ENCODE data around the gene GRK6.
"Not testable (repeated sequence)": the region's sequence is repeated elsewhere in the genome, so short reads cannot be mapped to it uniquely, and the experiment has no call there.

Gene GRK6

DNA sequence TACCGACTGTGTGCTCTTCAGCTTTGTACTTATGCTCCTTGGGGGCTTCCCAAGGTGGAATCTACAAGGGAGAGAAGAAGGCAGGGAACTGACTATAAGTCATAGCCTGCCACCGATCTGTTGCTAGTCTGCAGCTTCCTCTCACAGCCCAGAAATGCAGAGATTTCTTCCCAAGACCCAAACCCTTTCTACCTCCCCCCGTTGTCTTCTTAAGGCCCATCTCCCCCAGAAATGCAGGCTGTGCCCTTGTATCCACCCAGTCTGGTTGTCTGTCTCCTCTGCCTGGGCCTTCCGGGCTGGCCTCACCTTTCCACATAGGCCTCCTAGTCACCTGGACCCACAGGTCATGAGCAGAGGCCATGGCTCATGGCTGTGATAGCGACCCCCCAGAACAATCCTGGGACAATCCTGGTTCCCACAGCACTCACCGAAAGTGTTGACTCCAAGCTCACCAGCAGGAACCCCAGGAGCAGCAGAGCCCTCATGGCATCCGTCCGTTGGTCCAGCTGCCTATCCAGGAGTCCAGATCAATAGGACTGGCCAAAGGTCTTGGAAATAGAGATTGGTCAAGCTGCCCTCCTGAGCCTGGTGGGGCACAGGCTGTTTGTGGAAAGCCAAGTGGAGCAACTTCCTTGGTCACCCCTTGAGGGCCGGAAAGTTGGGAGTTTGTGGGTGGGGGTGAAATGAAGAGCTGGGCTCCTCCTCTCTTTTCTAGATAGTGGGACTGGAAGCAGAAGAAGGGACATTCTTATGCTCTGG lies 17.3 kb upstream of the GRK6 start, which contains the start of gene F12:
F12 (minus strand) TSS at position 522 of the 759 bp plus-strand sequence; CDS start at position 485, 37 bp downstream.
- no peak for DNase-seq
- no peaks in the 10 kb centered on the region for H3K36me3 ChIP-seq
- peaks cover 0 to 8% (median 5%) of the 10 kb centered on the region in 4 donors for H3K4me1 ChIP-seq
- no peak within 1 kb of the TSS for H3K4me3 ChIP-seq
- peaks cover 0 to 14% of the 10 kb centered on the region in 2 donors for H3K27me3 ChIP-seq
- H3K9me3 ChIP-seq, result no peaks in the 10 kb centered on the region
- TF ChIP-seq, protein P1, sequence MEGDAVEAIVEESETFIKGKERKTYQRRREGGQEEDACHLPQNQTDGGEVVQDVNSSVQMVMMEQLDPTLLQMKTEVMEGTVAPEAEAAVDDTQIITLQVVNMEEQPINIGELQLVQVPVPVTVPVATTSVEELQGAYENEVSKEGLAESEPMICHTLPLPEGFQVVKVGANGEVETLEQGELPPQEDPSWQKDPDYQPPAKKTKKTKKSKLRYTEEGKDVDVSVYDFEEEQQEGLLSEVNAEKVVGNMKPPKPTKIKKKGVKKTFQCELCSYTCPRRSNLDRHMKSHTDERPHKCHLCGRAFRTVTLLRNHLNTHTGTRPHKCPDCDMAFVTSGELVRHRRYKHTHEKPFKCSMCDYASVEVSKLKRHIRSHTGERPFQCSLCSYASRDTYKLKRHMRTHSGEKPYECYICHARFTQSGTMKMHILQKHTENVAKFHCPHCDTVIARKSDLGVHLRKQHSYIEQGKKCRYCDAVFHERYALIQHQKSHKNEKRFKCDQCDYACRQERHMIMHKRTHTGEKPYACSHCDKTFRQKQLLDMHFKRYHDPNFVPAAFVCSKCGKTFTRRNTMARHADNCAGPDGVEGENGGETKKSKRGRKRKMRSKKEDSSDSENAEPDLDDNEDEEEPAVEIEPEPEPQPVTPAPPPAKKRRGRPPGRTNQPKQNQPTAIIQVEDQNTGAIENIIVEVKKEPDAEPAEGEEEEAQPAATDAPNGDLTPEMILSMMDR (IDR thresholded peaks at IDR 0.05), result no peak
- intact Hi-C loops (cut with DNase I; ENCODE audit: low total_unique reads), result no loop called here
- H3K27ac ChIP-seq, result no peak within 1 kb of the TSS

DNA sequence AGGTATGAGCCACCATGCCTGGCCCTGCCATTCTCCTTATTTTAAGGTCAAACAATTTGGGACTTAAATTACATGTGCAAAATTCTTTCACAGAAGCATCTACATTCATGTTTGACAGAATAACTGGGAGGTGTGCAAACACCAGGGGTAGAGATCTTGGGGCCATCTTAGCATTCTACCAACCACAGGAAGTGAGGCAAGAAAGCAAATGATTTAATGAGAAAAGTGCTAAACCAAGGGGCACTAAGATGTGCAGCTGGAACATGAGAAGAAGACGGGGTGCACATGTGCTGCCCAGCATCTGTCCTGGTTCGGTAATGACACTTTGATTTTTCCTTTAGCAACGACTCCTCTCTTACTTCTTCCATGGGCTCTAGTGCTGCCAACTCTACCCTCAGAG lies 15.9 kb upstream of the GRK6 start:
- no peak for DNase-seq
- Histone ChIP-seq H3K36me3 (no peaks in the 10 kb centered on the region), H3K9me3 (no peaks in the 10 kb centered on the region), H3K27me3 (peaks cover 0 to 6% of the 10 kb centered on the region in 2 donors), H3K4me1 (no peaks in the 10 kb centered on the region), H3K27ac (no peak overlapping the region), H3K4me3 (no peak overlapping the region)
- intact Hi-C loops (cut with DNase I; ENCODE audit: low total_unique reads), result no loop called here
- TF ChIP-seq, protein P1 (IDR thresholded peaks at IDR 0.05), result no peak

DNA sequence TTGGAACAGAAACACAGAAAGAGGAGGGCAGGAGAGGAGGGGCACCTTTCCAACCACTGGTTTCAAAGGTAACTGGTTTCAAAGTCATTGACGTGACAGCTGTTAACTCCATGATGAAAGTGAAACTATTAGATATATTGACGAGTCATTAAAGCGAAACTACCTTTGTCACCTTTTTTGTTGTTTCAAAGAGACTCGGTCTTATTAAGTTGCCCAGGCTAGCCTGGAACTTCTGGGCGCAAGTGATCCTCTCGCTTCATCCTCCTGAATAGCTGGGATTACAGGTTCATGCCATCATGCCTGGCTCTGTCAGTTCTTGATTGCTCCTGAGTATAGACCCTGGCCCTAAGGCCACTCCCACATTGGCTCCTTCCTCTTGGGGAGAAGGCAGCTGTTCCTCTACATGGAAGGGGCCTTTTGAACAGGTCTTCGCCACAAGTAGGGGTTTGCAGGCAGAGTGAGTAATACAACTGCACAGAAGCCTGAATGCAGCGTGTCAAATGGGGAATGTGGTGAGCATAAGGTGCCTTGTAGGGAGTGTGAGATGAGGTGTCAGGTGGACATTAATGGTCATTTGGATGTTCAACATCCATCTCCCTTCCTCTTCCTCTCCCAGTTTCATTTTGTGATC lies 13.8 kb upstream of the GRK6 start:
- H3K9me3 ChIP-seq, result no peaks in the 10 kb centered on the region
- TF ChIP-seq, protein P1 (IDR thresholded peaks at IDR 0.05), result no peak
- H3K27ac ChIP-seq, result no peak overlapping the region
- H3K4me3 ChIP-seq, result no peak overlapping the region
- no peaks in the 10 kb centered on the region for H3K36me3 ChIP-seq
- intact Hi-C loops (cut with DNase I; ENCODE audit: low total_unique reads), result no loop called here
- H3K27me3 ChIP-seq, result peaks cover 0 to 3% of the 10 kb centered on the region in 2 donors
- no peaks in the 10 kb centered on the region for H3K4me1 ChIP-seq
- no peak for DNase-seq

DNA sequence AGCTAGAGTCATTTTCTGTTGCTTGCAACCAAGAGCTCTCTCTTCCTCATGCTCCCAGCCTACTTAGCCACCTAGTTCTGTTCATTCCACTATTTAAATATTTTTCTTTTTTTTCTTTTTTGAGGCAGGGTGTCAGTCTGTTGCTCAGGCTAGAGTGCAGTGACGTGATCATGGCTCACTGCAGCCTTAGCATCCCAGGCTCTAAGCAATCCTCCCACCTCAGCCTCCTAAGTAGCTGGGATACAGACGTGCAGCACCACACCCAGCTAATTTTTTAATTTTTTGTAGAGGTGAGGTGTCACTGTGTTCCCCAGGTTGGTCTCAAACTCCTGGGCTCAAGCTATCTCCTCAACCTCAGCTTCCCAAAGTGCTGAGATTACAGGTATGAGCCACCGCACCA lies 12.0 kb upstream of the GRK6 start:
- no peak overlapping the region for H3K27ac ChIP-seq
- TF ChIP-seq, protein P1 (IDR thresholded peaks at IDR 0.05), result no peak
- intact Hi-C loops (cut with DNase I; ENCODE audit: low total_unique reads), result no loop called here
- no peak overlapping the region for H3K4me3 ChIP-seq
- DNase-seq, result no peak
- H3K27me3 ChIP-seq, result no peaks in the 10 kb centered on the region
- H3K9me3 ChIP-seq, result no peaks in the 10 kb centered on the region
- no peaks in the 10 kb centered on the region for H3K36me3 ChIP-seq
- no peaks in the 10 kb centered on the region for H3K4me1 ChIP-seq

DNA sequence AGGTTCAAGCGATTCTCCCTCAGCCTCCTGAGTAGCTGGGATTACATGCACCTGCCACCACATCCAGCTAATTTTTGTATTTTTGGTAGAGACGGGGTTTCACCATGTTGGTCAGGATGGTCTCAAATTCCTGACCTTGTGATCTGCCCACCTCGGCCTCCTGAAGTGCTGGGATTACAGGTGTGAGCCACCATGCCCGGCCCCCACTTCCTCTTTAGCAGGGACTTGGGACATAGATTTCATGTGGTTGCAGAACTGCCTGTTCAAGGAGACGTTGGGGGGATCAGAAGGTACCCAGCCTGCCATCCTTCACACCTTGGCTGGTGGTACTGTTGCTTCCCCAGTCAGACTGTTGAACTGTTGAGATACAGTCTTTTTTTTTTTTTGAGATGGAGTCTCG lies 9.4 kb upstream of the GRK6 start:
- H3K36me3 ChIP-seq; H3K4me1 ChIP-seq; H3K27ac ChIP-seq; H3K27me3 ChIP-seq; H3K9me3 ChIP-seq; intact Hi-C loops (cut with DNase I; ENCODE audit: low total_unique reads); DNase-seq; H3K4me3 ChIP-seq: not testable (repeated sequence)

DNA sequence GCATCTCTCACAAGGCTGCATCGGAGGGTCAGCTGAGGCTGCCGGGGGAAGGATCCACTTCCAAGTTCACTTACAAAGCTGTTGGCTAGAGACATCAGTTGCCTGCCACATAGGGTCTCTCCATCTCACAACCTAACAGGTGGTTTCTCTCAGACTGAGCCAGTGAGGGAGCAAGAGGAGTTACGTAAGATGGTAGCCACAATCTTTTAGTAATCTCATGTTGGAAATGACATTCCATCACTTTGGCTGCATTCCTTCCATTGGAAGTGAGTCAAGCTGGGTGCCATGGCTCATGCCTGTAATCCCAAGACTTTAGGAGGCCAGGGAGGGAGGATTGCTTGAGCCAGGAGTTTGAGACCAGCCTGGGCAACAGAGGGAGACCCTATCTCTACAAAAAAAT lies 7.4 kb upstream of the GRK6 start:
- no peak overlapping the region for H3K27ac ChIP-seq
- no peak for DNase-seq
- H3K4me3 ChIP-seq, result no peak overlapping the region
- H3K4me1 ChIP-seq, result no peaks in the 10 kb centered on the region
- no peaks in the 10 kb centered on the region for H3K36me3 ChIP-seq
- intact Hi-C loops (cut with DNase I; ENCODE audit: low total_unique reads), result no loop called here
- H3K9me3 ChIP-seq, result no peaks in the 10 kb centered on the region
- TF ChIP-seq, protein P1 (IDR thresholded peaks at IDR 0.05), result no peak
- no peaks in the 10 kb centered on the region for H3K27me3 ChIP-seq

DNA sequence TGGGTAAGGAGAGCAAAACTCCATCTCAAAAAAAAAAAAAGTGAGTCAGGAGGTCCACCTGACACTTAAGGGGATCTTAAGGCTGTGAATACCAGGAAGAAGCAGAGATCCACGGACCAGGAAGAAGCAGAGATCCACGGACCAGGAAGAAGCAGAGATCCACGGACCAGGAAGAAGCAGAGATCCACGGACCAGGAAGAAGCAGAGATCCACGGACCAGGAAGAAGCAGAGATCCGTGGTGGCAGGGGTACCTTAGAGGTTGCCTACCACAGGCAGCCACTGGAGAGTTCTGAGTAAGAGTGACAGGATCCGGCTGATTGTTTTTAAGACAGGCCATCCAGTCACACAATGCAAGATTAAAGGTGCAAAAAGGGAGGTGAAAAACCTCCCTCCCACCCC lies 6.0 kb upstream of the GRK6 start:
- H3K4me1 ChIP-seq; H3K27me3 ChIP-seq; H3K4me3 ChIP-seq; DNase-seq; H3K36me3 ChIP-seq; H3K27ac ChIP-seq; H3K9me3 ChIP-seq; intact Hi-C loops (cut with DNase I; ENCODE audit: low total_unique reads): not testable (repeated sequence)
